HEK293T (cell line): ENCODE data around the gene ZC3H8.

ENCODE experiments used
- BHLHE40 ChIP-seq: fragments of 450-650 bp; IDR thresholded peaks from 2 replicates; pipeline ENCODE4 v1.6.1; 2016; ENCODE audit warnings: mild to moderate bottlenecking, moderate library complexity, borderline replicate concordance
- CTBP1 ChIP-seq: fragments of 450-650 bp; IDR thresholded peaks from 2 replicates; pipeline ENCODE4 v1.6.1; 2016; ENCODE audit warnings: borderline replicate concordance
- ELF4 ChIP-seq: fragments of 450-650 bp; IDR thresholded peaks from 2 replicates; pipeline ENCODE4 v1.6.1; 2017; ENCODE audit warnings: antibody characterized with exemption
- FOXA1 ChIP-seq: fragments of 450-650 bp; IDR thresholded peaks from 2 replicates; pipeline ENCODE4 v1.6.1; 2016; ENCODE audit warnings: mild to moderate bottlenecking
- FOXK2 ChIP-seq: fragments of 450-650 bp; IDR thresholded peaks from 2 replicates; pipeline ENCODE4 v1.6.1; 2016; ENCODE audit warnings: mild to moderate bottlenecking
- FOXM1 ChIP-seq: fragments of 450-650 bp; IDR thresholded peaks from 2 replicates; pipeline ENCODE4 v1.6.1; 2017; ENCODE audit warnings: mild to moderate bottlenecking, borderline replicate concordance
- L3MBTL2 ChIP-seq: fragments of 450-650 bp; conservative IDR thresholded peaks from 2 replicates; pipeline ENCODE4 v1.6.1; 2016; ENCODE audit warnings: mild to moderate bottlenecking
- LEF1 ChIP-seq: fragments of 450-650 bp; IDR thresholded peaks from 2 replicates; pipeline ENCODE4 v1.6.1; 2017; ENCODE audit warnings: mild to moderate bottlenecking, borderline replicate concordance
- PKNOX1 ChIP-seq: fragments of 450-650 bp; IDR thresholded peaks from 2 replicates; pipeline ENCODE4 v1.6.1; 2016
- SP1 ChIP-seq: fragments of 450-650 bp; IDR thresholded peaks from 2 replicates; pipeline ENCODE4 v1.6.1; 2017
- SUZ12 ChIP-seq: fragments of 450-650 bp; IDR thresholded peaks from 2 replicates; pipeline ENCODE4 v1.6.1; 2016; ENCODE audit warnings: mild to moderate bottlenecking

GRCh38 chr2:112165296-112165695 lies 89.5 kb downstream of the ZC3H8 start:
- TF ChIP-seq LEF1 = no peak
- TF ChIP-seq FOXK2 = no peak
- no peak for TF ChIP-seq FOXA1
- no peak for TF ChIP-seq ELF4
- no peak for TF ChIP-seq BHLHE40
- no peak for TF ChIP-seq SP1
- TF ChIP-seq PKNOX1 = no peak
- TF ChIP-seq FOXM1 = no peak
- no peak for TF ChIP-seq L3MBTL2
- no peak for TF ChIP-seq SUZ12
- no peak for TF ChIP-seq CTBP1
